Activated effector memory CD4-positive, alpha-beta T cell treated with anti-CD3 and anti-CD28 coated beads, Interleukin-2, amount 50 U/mL, for 16 hours (primary cell): Measurements from ENCODE around the gene BRSK1.

Source experiments
- DNase-seq: peaks from one replicate; pipeline ENCODE4 v3.0.0-alpha.2; 2020

Gene BRSK1

GRCh38 chr19:55275851-55276719 lies 7.7 kb upstream of the BRSK1 start:
- DNase-seq = no peak

- DNase-seq = no peak
These were observed 6.9 kb upstream of the BRSK1 start for GRCh38 chr19:55276720-55277430.

- DNase-seq = no peak
These were observed 6.3 kb upstream of the BRSK1 start for GRCh38 chr19:55277494-55277893.

GRCh38 chr19:55278391-55279135 lies 5.2 kb upstream of the BRSK1 start:
- no peak for DNase-seq

- DNase-seq = no peak
These were observed 4.5 kb upstream of the BRSK1 start for GRCh38 chr19:55279340-55279739.

GRCh38 chr19:55279770-55280643 lies 3.8 kb upstream of the BRSK1 start, which contains the start of gene HSPBP1:
HSPBP1 (minus strand) TSS chr19:55280110; CDS start chr19:55279608, 502 bp downstream.
- peak; percentile 97 for DNase-seq

- DNase-seq = no peak
These were observed 735 bp downstream of the BRSK1 start for GRCh38 chr19:55284405-55285058.

GRCh38 chr19:55285229-55285890 lies 1.6 kb downstream of the BRSK1 start:
- DNase-seq = no peak

- DNase-seq = no peak
These were observed 3.7 kb downstream of the BRSK1 start for GRCh38 chr19:55287361-55288079.

- DNase-seq = no peak
These were observed 5.5 kb downstream of the BRSK1 start for GRCh38 chr19:55289117-55289796.

GRCh38 chr19:55297267-55297666 lies 13.5 kb downstream of the BRSK1 start:
- DNase-seq = no peak

- DNase-seq = no peak
These were observed 16.2 kb downstream of the BRSK1 start for GRCh38 chr19:55299991-55300390.

- DNase-seq = no peak
These were observed 17.2 kb downstream of the BRSK1 start for GRCh38 chr19:55300886-55301458.

GRCh38 chr19:55301459-55302317 lies 17.9 kb downstream of the BRSK1 start:
- DNase-seq = peak; percentile 98

- DNase-seq = no peak
These were observed 18.5 kb downstream of the BRSK1 start for GRCh38 chr19:55302318-55302703.

- no peak for DNase-seq
These were observed 19.7 kb downstream of the BRSK1 start for GRCh38 chr19:55303477-55303876.

GRCh38 chr19:55304279-55304978 lies 20.6 kb downstream of the BRSK1 start:
- DNase-seq = peak; percentile 64

GRCh38 chr19:55304980-55305379 lies 21.2 kb downstream of the BRSK1 start:
- DNase-seq = no peak
